Tibial nerve (tissue), 3 donors: ENCODE data around the gene OTOG.

ENCODE experiments used
- POLR2A ChIP-seq, 2 donors: fragments of 450-650 bp; IDR thresholded peaks; one replicate each; pipeline ENCODE4 v1.6.1; 2017; ENCODE audit warnings: antibody characterized with exemption in 2 of 2, mild to moderate bottlenecking in 2 of 2, moderate library complexity in 2 of 2
- TF ChIP-seq, protein P1 (sequence below), 5 experiments: fragments of 200-600 bp in 3 of 5; fragments of 450-650 bp in 2 of 5; sonication (generic) in 3 of 5; IDR thresholded peaks; one replicate each; pipeline ENCODE4 v1.5.1; 2016 to 2019; ENCODE audit warnings: antibody characterized with exemption in 5 of 5, mild to moderate bottlenecking in 3 of 5, moderate library complexity in 2 of 5

DNA sequence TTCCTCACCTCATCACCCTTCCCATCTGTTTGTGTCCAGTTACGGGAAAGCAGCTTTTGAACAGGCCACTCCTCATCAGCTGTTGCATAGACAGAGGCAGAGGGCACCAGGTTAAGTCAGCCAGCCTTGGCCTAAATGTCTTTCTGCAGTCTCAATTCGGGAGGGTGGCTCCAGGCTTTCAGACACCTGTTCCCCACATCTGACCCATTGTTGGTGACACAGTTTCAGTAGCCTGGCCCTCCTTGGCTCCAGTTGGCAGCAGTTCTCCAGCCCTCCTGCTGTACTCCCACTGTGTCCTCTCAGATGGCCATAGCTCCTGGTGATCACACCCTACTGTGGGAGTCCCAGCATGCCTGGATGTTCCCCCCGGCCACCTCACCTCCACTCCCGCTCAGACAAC, 101.5 kb downstream of the OTOG start:
- TF ChIP-seq POLR2A (IDR thresholded peaks at IDR 0.05) = no peak
- TF ChIP-seq, protein P1, sequence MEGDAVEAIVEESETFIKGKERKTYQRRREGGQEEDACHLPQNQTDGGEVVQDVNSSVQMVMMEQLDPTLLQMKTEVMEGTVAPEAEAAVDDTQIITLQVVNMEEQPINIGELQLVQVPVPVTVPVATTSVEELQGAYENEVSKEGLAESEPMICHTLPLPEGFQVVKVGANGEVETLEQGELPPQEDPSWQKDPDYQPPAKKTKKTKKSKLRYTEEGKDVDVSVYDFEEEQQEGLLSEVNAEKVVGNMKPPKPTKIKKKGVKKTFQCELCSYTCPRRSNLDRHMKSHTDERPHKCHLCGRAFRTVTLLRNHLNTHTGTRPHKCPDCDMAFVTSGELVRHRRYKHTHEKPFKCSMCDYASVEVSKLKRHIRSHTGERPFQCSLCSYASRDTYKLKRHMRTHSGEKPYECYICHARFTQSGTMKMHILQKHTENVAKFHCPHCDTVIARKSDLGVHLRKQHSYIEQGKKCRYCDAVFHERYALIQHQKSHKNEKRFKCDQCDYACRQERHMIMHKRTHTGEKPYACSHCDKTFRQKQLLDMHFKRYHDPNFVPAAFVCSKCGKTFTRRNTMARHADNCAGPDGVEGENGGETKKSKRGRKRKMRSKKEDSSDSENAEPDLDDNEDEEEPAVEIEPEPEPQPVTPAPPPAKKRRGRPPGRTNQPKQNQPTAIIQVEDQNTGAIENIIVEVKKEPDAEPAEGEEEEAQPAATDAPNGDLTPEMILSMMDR (IDR thresholded peaks at IDR 0.05) = no peak
